Stimulated activated naive CD8-positive, alpha-beta T cell treated with anti-CD3 and anti-CD28 coated beads, Interleukin-15, amount 100 ng/mL, for 72 hours (primary cell): ENCODE data around the gene COBL.

Source experiments
- ATAC-seq: fragments of 150-1000 bp; cut with Tn5 transposase; 2 replicates; pipeline ENCODE4 v1.10.0; 2021; ENCODE audit warnings: mild to moderate bottlenecking, moderate library complexity
- DNase-seq, 2 donors: peaks; one replicate each; pipeline ENCODE4 v3.0.0; 2021 to 2022
- H3K27ac Mint-ChIP-seq, 2 donors: one replicate each; pipeline ENCODE4 v1.8.0; 2022; ENCODE audit warnings: mild to moderate bottlenecking in 2 of 2, mixed read lengths in 2 of 2, moderate library complexity in 2 of 2
- H3K27me3 Mint-ChIP-seq: one replicate; pipeline ENCODE4 v1.8.0; 2022; ENCODE audit warnings: mixed read lengths
- H3K4me1 Mint-ChIP-seq: one replicate; pipeline ENCODE4 v1.8.0; 2022; ENCODE audit warnings: mild to moderate bottlenecking, mixed read lengths
- H3K4me3 Mint-ChIP-seq, 2 donors: one replicate each; pipeline ENCODE4 v1.8.0; 2022; ENCODE audit warnings: mild to moderate bottlenecking in 2 of 2, mixed read lengths in 2 of 2, moderate library complexity in 1 of 2
- H3K9me3 Mint-ChIP-seq, 2 donors: one replicate each; pipeline ENCODE4 v1.8.0; 2022; ENCODE audit warnings: mixed read lengths in 2 of 2

The COBL gene

GRCh38 chr7:51081270-51081890 is 235.2 kb downstream of the COBL start:
- no peaks in the 10 kb centered on the region for H3K4me1 Mint-ChIP-seq
- ATAC-seq: no peak
- no peak for DNase-seq
- no peaks in the 10 kb centered on the region for H3K9me3 Mint-ChIP-seq
- no peak overlapping the region for H3K4me3 Mint-ChIP-seq
- H3K27ac Mint-ChIP-seq: no peak overlapping the region
- no peaks in the 10 kb centered on the region for H3K27me3 Mint-ChIP-seq

DNA sequence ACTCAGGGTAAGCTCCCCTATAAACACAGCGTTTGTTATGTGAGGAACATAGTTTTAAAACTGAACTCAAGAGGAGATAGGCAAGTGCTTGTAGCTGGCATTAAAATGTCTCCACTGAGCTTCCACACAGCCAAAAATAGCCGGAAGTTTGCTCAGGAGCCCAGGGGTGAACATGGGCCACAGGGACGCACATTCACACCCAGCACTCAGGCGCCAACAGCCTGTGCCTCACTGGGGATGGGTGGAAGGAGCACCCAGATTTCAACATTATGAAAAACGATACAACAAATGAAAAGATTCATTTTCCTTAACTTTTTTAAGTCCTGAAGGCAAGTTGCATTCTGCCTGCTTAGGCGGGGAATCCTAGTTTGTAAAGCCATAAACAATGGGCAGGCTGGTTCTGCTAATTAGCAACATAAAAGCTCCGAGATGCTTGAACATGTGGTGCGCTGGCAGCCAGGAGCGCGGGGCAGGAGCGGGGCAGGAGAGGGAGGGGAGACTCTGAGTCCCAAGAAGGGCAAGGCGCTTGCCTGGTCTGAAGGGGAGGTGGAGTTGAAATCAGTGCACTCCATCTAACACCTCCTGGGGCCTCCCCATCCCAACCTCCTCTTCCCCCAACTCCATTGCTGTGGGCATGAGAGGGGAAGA is 235.9 kb downstream of the COBL start:
- DNase-seq: no peak
- Mint-ChIP-seq H3K27me3 (no peaks in the 10 kb centered on the region), H3K9me3 (no peaks in the 10 kb centered on the region), H3K4me1 (peaks cover 4% of the 10 kb centered on the region), H3K27ac (no peak overlapping the region), H3K4me3 (no peak overlapping the region)
- no peak for ATAC-seq

- Mint-ChIP-seq H3K9me3 (no peaks in the 10 kb centered on the region), H3K27me3 (no peaks in the 10 kb centered on the region), H3K4me3 (no peak overlapping the region), H3K27ac (no peak overlapping the region), H3K4me1 (peaks cover 6% of the 10 kb centered on the region)
- DNase-seq (no peak), ATAC-seq (no peak)
Observed at GRCh38 chr7:51080216-51080615, 236.4 kb downstream of the COBL start.

GRCh38 chr7:51079494-51079893 is 237.1 kb downstream of the COBL start:
- Mint-ChIP-seq H3K9me3 (no peaks in the 10 kb centered on the region), H3K27ac (no peak overlapping the region)

GRCh38 chr7:51078653-51079052 is 238.0 kb downstream of the COBL start:
- DNase-seq (no peak), ATAC-seq (no peak)
- no peak overlapping the region for H3K4me3 Mint-ChIP-seq
- H3K27me3 Mint-ChIP-seq: no peaks in the 10 kb centered on the region
- H3K27ac Mint-ChIP-seq: no peak overlapping the region
- H3K9me3 Mint-ChIP-seq: no peaks in the 10 kb centered on the region
- peaks cover 6% of the 10 kb centered on the region for H3K4me1 Mint-ChIP-seq

More at GRCh38 chr7:51079494-51079893, 237.1 kb downstream of the COBL start:
- DNase-seq: no peak
- Mint-ChIP-seq H3K4me1 (peaks cover 6% of the 10 kb centered on the region), H3K27me3 (no peaks in the 10 kb centered on the region), H3K4me3 (no peak overlapping the region)
- peak; percentile 44 for ATAC-seq

DNA sequence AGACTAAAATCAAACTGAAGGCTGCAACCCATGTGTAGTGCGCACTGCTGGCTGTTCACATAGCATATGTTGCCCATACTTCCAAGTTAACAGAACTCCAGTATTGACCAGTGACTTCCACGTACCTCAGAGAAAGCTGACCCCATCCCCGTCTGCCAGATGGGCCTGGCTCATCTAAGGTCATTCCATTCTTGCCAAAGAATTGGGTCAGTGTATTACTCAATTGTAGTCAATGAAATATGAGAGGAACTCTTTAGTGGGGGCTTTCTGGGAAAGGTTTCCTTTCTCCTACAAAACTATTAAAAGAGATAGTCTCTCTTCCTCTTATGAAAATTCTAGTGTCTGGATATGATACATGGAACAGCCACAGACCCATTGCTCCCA is 238.6 kb downstream of the COBL start:
- no peaks in the 10 kb centered on the region for H3K27me3 Mint-ChIP-seq
- no peaks in the 10 kb centered on the region for H3K9me3 Mint-ChIP-seq
- DNase-seq (no peak), ATAC-seq (no peak)
- H3K27ac Mint-ChIP-seq: no peak overlapping the region
- peaks cover 6% of the 10 kb centered on the region for H3K4me1 Mint-ChIP-seq
- H3K4me3 Mint-ChIP-seq: no peak overlapping the region

DNA sequence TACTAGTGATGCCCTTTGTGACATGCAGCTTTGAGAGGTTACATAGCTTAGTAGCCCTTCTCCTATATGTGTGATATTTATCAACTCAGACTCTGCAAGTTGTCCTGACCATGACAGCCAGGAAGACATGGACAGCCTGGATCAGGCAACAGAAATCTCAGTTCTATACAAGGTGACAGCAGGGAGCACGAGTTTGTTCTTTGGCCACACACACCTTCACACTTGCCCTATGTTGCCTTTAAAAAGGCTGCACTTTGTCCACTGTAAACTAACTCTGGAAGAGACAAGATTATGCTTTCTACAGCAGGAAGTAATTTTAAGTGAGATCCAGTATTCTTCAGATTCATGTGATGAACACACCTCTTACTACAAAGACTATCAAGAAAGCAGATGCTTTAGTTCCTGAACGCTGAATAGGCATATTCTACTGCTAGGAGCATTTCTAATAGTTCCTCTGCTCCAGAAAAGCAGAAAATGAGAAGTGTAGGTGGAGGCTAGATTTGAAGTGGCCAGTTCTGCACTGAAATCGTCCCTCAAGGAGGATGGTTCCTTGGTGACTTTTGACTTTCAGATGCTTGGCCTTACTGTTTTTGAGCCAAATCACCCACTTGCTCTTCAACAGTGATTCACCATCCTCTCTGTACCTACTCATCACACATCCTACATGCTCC is 239.2 kb downstream of the COBL start:
- no peaks in the 10 kb centered on the region for H3K27me3 Mint-ChIP-seq
- no peaks in the 10 kb centered on the region for H3K9me3 Mint-ChIP-seq
- no peak for ATAC-seq
- H3K27ac Mint-ChIP-seq: no peak overlapping the region
- no peak for DNase-seq
- H3K4me3 Mint-ChIP-seq: no peak overlapping the region
- peaks cover 6% of the 10 kb centered on the region for H3K4me1 Mint-ChIP-seq

GRCh38 chr7:51075681-51076580 is 240.7 kb downstream of the COBL start:
- DNase-seq (no peak), ATAC-seq (no peak)
- no peak overlapping the region for H3K4me3 Mint-ChIP-seq
- H3K9me3 Mint-ChIP-seq: no peaks in the 10 kb centered on the region
- H3K27ac Mint-ChIP-seq: no peak overlapping the region
- H3K4me1 Mint-ChIP-seq: peaks cover 6% of the 10 kb centered on the region
- H3K27me3 Mint-ChIP-seq: no peaks in the 10 kb centered on the region

DNA sequence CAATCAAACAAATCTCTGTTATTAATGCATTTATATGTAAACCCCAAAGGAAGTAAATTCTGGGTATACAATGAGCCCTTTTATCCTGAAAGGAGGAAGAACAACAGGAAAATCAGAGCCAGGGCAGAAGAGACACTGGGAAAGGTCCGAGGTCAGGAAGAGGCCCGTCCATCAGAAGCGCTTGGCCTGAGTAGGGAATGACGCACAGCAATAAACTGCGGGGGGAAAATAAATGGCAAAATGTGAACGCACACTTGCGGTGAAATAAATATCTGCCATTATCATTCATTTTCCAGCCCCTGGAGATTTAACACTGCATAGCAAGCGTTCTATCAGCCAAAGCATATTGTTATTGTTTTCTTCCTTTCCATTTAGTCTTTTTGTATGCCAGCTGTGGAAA is 243.4 kb downstream of the COBL start:
- H3K9me3 Mint-ChIP-seq: no peaks in the 10 kb centered on the region
- no peak overlapping the region for H3K4me3 Mint-ChIP-seq
- H3K4me1 Mint-ChIP-seq: peaks cover 6% of the 10 kb centered on the region
- no peak for ATAC-seq
- no peak for DNase-seq
- H3K27ac Mint-ChIP-seq: no peak overlapping the region
- H3K27me3 Mint-ChIP-seq: no peaks in the 10 kb centered on the region

GRCh38 chr7:51072281-51072680 is 244.3 kb downstream of the COBL start:
- Mint-ChIP-seq H3K27me3 (no peaks in the 10 kb centered on the region), H3K4me1 (peaks cover 6% of the 10 kb centered on the region), H3K27ac (no peak overlapping the region), H3K9me3 (no peaks in the 10 kb centered on the region), H3K4me3 (no peak overlapping the region)
- no peak for ATAC-seq
- no peak for DNase-seq

DNA sequence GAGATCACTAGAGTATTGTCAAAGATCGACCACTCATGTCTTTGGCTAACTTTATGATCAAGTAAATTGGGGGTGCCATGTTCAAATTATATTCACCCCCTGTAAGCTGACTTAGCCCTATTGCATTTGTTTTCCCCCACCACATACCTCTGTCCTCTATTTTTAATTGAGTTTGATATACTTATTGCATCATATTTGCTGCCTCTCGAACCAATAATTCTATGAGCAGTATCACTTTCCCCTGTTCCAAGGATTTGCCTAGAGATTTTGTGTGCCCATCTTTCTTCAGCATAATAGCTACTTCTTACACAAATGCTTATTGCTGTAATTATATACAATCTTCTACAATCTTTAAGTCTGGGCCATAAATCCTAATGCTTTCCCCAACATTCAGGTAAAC is 245.2 kb downstream of the COBL start:
- no peak for DNase-seq
- Mint-ChIP-seq H3K4me3 (no peak overlapping the region), H3K4me1 (peaks cover 6% of the 10 kb centered on the region), H3K9me3 (no peaks in the 10 kb centered on the region), H3K27ac (no peak overlapping the region), H3K27me3 (no peaks in the 10 kb centered on the region)
- ATAC-seq: no peak

DNA sequence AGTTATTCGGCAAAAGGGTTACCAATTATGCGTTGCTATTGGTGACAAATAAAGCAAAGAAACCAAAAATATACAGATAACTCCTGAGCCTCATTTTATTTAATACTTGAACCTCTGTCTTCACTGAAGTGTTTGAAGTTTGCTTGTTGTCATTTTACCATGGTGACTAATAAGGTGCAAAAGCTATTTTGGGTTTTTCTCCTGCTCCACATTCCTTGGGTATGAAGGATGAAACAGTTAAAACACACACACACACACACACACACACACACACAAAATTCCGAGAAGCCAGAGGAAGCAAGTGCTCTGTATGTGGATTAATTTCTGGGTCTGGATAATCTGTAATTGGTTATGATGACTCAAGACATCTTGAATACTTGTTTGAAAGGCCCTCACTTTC is 246.5 kb downstream of the COBL start:
- Mint-ChIP-seq H3K4me3 (no peak overlapping the region), H3K4me1 (no peaks in the 10 kb centered on the region), H3K27me3 (no peaks in the 10 kb centered on the region), H3K27ac (no peak overlapping the region), H3K9me3 (no peaks in the 10 kb centered on the region)
- ATAC-seq (no peak), DNase-seq (no peak)

GRCh38 chr7:51069411-51070083 is 247.1 kb downstream of the COBL start:
- Mint-ChIP-seq H3K4me3 (no peak overlapping the region), H3K27me3 (no peaks in the 10 kb centered on the region), H3K9me3 (no peaks in the 10 kb centered on the region), H3K27ac (no peak overlapping the region), H3K4me1 (no peaks in the 10 kb centered on the region)
- DNase-seq (no peak), ATAC-seq (no peak)

DNA sequence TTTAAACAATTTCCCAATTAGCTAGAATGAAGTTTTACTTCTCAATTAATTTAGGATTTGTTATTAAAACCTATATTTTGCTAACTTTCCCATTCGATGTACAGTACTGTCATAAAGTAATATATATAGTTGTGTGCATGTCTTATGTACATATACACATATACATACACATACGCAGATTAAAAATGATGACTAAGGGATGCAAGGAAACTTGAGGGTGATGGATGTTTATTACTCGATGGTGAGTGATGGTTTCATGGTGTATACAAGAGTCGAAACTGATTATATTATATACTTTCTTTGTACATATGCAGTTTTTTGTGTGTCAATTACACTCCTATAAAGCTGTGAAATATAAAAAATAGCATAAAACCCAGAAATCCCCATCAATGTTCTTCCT is 248.2 kb downstream of the COBL start:
- no peaks in the 10 kb centered on the region for H3K4me1 Mint-ChIP-seq
- no peak for ATAC-seq
- no peak overlapping the region for H3K4me3 Mint-ChIP-seq
- H3K9me3 Mint-ChIP-seq: no peaks in the 10 kb centered on the region
- DNase-seq: no peak
- H3K27ac Mint-ChIP-seq: no peak overlapping the region
- no peaks in the 10 kb centered on the region for H3K27me3 Mint-ChIP-seq

GRCh38 chr7:51067757-51068156 is 248.9 kb downstream of the COBL start:
- H3K9me3 Mint-ChIP-seq: no peaks in the 10 kb centered on the region
- no peaks in the 10 kb centered on the region for H3K27me3 Mint-ChIP-seq
- H3K4me3 Mint-ChIP-seq: no peak overlapping the region
- ATAC-seq (peak; percentile 48), DNase-seq (peak; percentile 31 to 35)
- H3K4me1 Mint-ChIP-seq: no peaks in the 10 kb centered on the region
- no peak overlapping the region for H3K27ac Mint-ChIP-seq
